ENCODE data around the gene RUNX3.

RUNX3 gene

GRCh38 chr1:24865587-24865986 lies 64.5 kb downstream of the RUNX3 start:
- no peak for DNase-seq (ENCODE audit: low read depth, low spot score)

GRCh38 chr1:24865168-24865567 lies 64.9 kb downstream of the RUNX3 start:
- no peak for DNase-seq (ENCODE audit: low read depth, low spot score)

- DNase-seq (ENCODE audit: low read depth, low spot score): no peak
These were observed 65.7 kb downstream of the RUNX3 start for GRCh38 chr1:24864370-24864777.

GRCh38 chr1:24862775-24863483 lies 67.1 kb downstream of the RUNX3 start:
- no peak for DNase-seq (ENCODE audit: low read depth, low spot score)

GRCh38 chr1:24861821-24862727 lies 68.0 kb downstream of the RUNX3 start:
- no peak for DNase-seq (ENCODE audit: low read depth, low spot score)

GRCh38 chr1:24860841-24861240 lies 69.2 kb downstream of the RUNX3 start:
- no peak for DNase-seq (ENCODE audit: low read depth, low spot score)

GRCh38 chr1:24859063-24860010 lies 70.7 kb downstream of the RUNX3 start:
- no peak for DNase-seq (ENCODE audit: low read depth, low spot score)

GRCh38 chr1:24858277-24858676 lies 71.8 kb downstream of the RUNX3 start:
- DNase-seq (ENCODE audit: low read depth, low spot score): no peak

- DNase-seq (ENCODE audit: low read depth, low spot score): no peak
These were observed 72.5 kb downstream of the RUNX3 start for GRCh38 chr1:24857507-24858133.

GRCh38 chr1:24856787-24857506 lies 73.1 kb downstream of the RUNX3 start:
- no peak for DNase-seq (ENCODE audit: low read depth, low spot score)

- no peak for DNase-seq (ENCODE audit: low read depth, low spot score)
These were observed 74.6 kb downstream of the RUNX3 start for GRCh38 chr1:24855474-24855873.

- DNase-seq (ENCODE audit: low read depth, low spot score): no peak
These were observed 76.4 kb downstream of the RUNX3 start for GRCh38 chr1:24853649-24854048.

- no peak for DNase-seq (ENCODE audit: low read depth, low spot score)
These were observed 79.7 kb downstream of the RUNX3 start for GRCh38 chr1:24850328-24850920.

- no peak for DNase-seq (ENCODE audit: low read depth, low spot score)
These were observed 80.3 kb downstream of the RUNX3 start for GRCh38 chr1:24849672-24850295.

Measured in activated CD4-positive, CD25-positive, alpha-beta regulatory T cell treated with anti-CD3 and anti-CD28 coated beads, Interleukin-2, amount 50 U/mL, for 16 hours (primary cell).